Heart left ventricle (tissue), 16 donors: Measurements from ENCODE around the gene PTGDS. TPM values are rescaled to one million over a fixed set of nuclear protein-coding genes. Genes with fewer than 3 reads are reported as not detected.

Source experiments
- ATAC-seq, 4 donors: fragments of 200-7000 bp; cut with Tn5 transposase; one replicate each; pipeline ENCODE4 v1.9.1; 2020 to 2022; ENCODE audit warnings: moderate library complexity in 4 of 4, mild to moderate bottlenecking in 3 of 4, moderate number of reproducible peaks in 1 of 4
- DNase-seq, 5 donors: peaks; one replicate each; pipeline ENCODE4 v3.0.0-alpha.2; 2020
- H3K27ac ChIP-seq, 12 donors: fragments of 200-600 bp; sonication (generic) in 4 of 12; one replicate each; pipeline versions ENCODE4 v1.5.0 to v1.8.0; 2016 to 2022; ENCODE audit warnings: mild to moderate bottlenecking in 2 of 12
- H3K27me3 ChIP-seq, 9 donors: fragments of 200-600 bp; sonication (generic) in 2 of 9; one replicate each; pipeline versions ENCODE4 v1.5.1 to v1.8.0; 2016 to 2022; ENCODE audit warnings: mild to moderate bottlenecking in 3 of 9
- H3K36me3 ChIP-seq, 9 donors: fragments of 200-600 bp; sonication (generic) in 2 of 9; one replicate each; pipeline versions ENCODE4 v1.5.0 to v1.8.0; 2018 to 2022; ENCODE audit warnings: mild to moderate bottlenecking in 2 of 9
- H3K4me1 ChIP-seq, 12 donors: fragments of 200-600 bp; sonication (generic) in 4 of 12; one replicate each; pipeline versions ENCODE4 v1.5.0 to v1.8.0; 2016 to 2022; ENCODE audit warnings: mild to moderate bottlenecking in 3 of 12
- H3K4me3 ChIP-seq, 12 donors: fragments of 200-600 bp; sonication (generic) in 4 of 12; one replicate each; pipeline versions ENCODE4 v1.5.0 to v1.8.0; 2017 to 2022; ENCODE audit warnings: mild to moderate bottlenecking in 9 of 12, moderate library complexity in 4 of 12
- H3K9me3 ChIP-seq, 12 donors: fragments of 200-600 bp; sonication (generic) in 4 of 12; one replicate each; pipeline versions ENCODE4 v1.5.0 to v1.8.0; 2016 to 2022; ENCODE audit warnings: mild to moderate bottlenecking in 1 of 12
- CTCF ChIP-seq, 12 donors: fragments of 200-600 bp; sonication (generic) in 4 of 12; IDR thresholded peaks; one replicate each; pipeline versions ENCODE4 v1.5.0 to v1.8.0; 2018 to 2022; ENCODE audit warnings: antibody characterized with exemption in 12 of 12, mild to moderate bottlenecking in 5 of 12
- POLR2A ChIP-seq, 2 donors: fragments of 450-650 bp; IDR thresholded peaks; one replicate each; pipeline ENCODE4 v1.6.1; 2017; ENCODE audit warnings: antibody characterized with exemption in 2 of 2, mild to moderate bottlenecking in 2 of 2, moderate library complexity in 2 of 2
- WGBS, 4 donors: extraction: QIAGEN DNeasy Blood & Tissue Kit in 2 of 4; methylation state at CpG; one replicate each; pipeline versions ENCODE4 v1.1.5 to v1.1.7; 2013 to 2018; 5-methylcytosine and 5-hydroxymethylcytosine counted together
- intact Hi-C, 10 donors: fragments of 100-400 bp; cut with DNase I; formaldehyde crosslinking; loops; one replicate each; pipeline versions ENCODE4 v1.11.1 to v1.14.2; 2022
- polyA plus RNA-seq, 2 donors: library from polyadenylated mRNA; stranded (reverse); fragments of 200-250 nt; gene quantifications; one replicate each; pipeline ENCODE4 v1.2.3, GENCODE V29; 2013
- total RNA-seq, 9 donors: library from RNA; depleted of rRNA in 2 of 9; stranded (reverse); fragments of >200 nt in 2 of 9; fragmentation: NEBNext Ultra II Directional in 3 of 9; extraction: Animal tissue kit (Norgen Biotek cat#: 25700) in 3 of 9; gene quantifications; one replicate each; pipeline versions ENCODE4 v1.1.0 to v1.2.4, GENCODE V29; 2016 to 2023
- donor health status: ischemic (EF 13 %, LVEDD 7.1; RV severe dilation, severe dysfunction).
- donor health status: healthy with polysubstance abuse.
- donor health status: DM: no; HTN: yes; CAD: no.
- donor health status: DM: no; HTN: no; CAD: no.
- donor health status: ischemic (EF 25% LVEDD 6.9; RV normal size, moderate dysfunction).
- donor health status: ischemic (EF 25% LVEDD 5.7; RV mildly dilated, moderate dysfunction).
- donor health status: healthy.
- donor health status: DM: yes; HTN: yes; CAD: no.
- donor health status: ischemic (EF 35%, LVEDD 5.7; RV mildly dilated, moderate dysfunction).
- donor health status: nonischemic (EF 11% LVEDD 7.7; RV severe dilation, severe dysfunction).
- donor health status: DM: yes; HTN: yes; CAD: no.
- donor health status: PGD.
- donor health status: ischemic (EF 29% LVEDD 5.4; RV normal size, mild dysfunction).
- donor health status: nonischemic (EF 23%, LVEDD 6.1; RV moderate dilation, normal function).

PTGDS gene
- total and polyA plus RNA-seq, 11 donors: 1,152 to 5,295 (median 3,109) TPM

DNA sequence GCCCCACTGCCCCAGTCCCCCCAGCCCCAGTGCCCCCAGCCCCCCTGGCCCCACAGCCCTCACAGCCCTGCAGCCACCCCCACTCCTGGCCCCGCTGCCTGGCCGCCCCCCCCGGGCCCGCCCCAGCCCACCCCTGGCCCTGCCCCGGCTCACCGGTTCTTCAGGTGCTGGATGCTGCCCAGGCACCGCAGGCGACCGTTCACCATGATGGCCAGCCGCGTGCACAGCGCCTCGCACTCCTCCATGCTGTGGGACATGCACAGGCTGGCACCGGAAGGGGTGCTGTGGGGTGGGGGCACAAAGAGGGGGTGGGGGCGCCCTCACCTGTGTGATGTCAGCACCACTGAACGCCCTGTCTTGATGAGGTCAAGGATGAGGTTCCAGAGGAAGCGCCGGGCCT, 31.9 kb downstream of the PTGDS start:
- H3K36me3 ChIP-seq: peaks cover 0 to 52% (median 19%) of the 10 kb centered on the region in 9 donors
- no peak overlapping the region for H3K27ac ChIP-seq
- peaks cover 0 to 7% (median 0%) of the 10 kb centered on the region in 12 donors for H3K4me1 ChIP-seq
- ATAC-seq: no peak
- 93 to 98% (median 94%) methylated on average over 9 to 18 of the region's 18 CpGs for whole genome bisulfite sequencing, 4 donors
- TF ChIP-seq CTCF (IDR thresholded peaks at IDR 0.05) (no peak), POLR2A (IDR thresholded peaks at IDR 0.05) (no peak)
- peaks cover 0 to 6% (median 0%) of the 10 kb centered on the region in 12 donors for H3K9me3 ChIP-seq
- no peak overlapping the region for H3K4me3 ChIP-seq
- no peaks in the 10 kb centered on the region for H3K27me3 ChIP-seq
- DNase-seq: no peak
- intact Hi-C loops: no loop called here

DNA sequence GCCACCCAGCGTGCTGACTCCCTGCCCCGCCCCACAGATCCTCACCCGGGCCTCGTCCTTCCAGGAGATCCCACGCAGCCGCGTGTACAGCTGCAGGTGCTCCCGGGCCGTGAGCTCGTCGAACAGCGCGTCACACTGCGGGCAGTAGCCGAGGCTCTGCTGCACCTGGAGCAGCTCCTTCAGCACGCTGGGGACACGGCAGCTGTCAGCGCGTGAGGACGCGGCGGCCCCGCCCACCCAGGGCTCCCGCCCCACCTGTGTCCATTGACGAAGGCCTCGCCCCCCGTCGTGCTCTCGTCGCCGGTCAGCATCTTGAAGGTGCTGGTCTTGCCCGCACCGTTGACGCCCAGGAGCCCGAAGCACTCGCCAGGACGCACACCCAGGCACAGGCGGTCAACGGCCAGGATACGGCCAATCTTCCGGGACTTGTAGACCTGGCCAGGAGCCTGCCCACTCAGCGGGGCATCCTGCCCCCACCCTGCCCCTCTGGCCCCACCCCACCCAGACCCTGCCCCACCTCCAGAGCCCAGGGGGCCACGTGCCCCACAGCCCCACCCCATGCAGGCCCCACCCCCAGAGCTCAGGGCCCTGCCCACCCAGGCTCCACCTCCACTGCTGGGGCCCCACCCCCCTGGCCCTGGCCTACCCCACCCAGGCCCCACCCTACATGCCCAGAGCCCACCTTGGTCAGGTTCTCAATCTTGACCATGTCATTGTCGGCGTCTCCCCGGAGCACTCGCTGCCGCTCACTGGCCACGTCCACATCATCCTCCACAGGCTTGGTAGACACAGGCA, 32.8 kb downstream of the PTGDS start:
- Histone ChIP-seq H3K4me1 (peaks cover 0 to 7% (median 0%) of the 10 kb centered on the region in 12 donors), H3K9me3 (no peaks in the 10 kb centered on the region), H3K27ac (no peak overlapping the region), H3K36me3 (peaks cover 0 to 61% (median 26%) of the 10 kb centered on the region in 9 donors), H3K27me3 (no peaks in the 10 kb centered on the region), H3K4me3 (no peak overlapping the region)
- intact Hi-C loops: no loop called here
- DNase-seq (no peak), ATAC-seq (no peak)
- WGBS, 4 donors: 95 to 97% (median 96%) methylated on average over 30 to 49 of the region's 49 CpGs
- TF ChIP-seq CTCF (IDR thresholded peaks at IDR 0.05): no peak

GRCh38 chr9:137011156-137011555, 33.9 kb downstream of the PTGDS start:
- Histone ChIP-seq H3K27me3 (no peaks in the 10 kb centered on the region), H3K4me3 (no peak overlapping the region), H3K9me3 (no peaks in the 10 kb centered on the region), H3K4me1 (peaks cover 0 to 4% (median 0%) of the 10 kb centered on the region in 12 donors), H3K36me3 (peaks cover 0 to 72% (median 36%) of the 10 kb centered on the region in 9 donors), H3K27ac (no peak overlapping the region)
- DNase-seq (no peak), ATAC-seq (no peak)
- 93 to 97% (median 96%) methylated on average over 19 to 24 of the region's 24 CpGs for WGBS, 4 donors
- TF ChIP-seq CTCF (IDR thresholded peaks at IDR 0.05) (no peak), POLR2A (IDR thresholded peaks at IDR 0.05) (no peak)
- intact Hi-C loops: no loop called here

DNA sequence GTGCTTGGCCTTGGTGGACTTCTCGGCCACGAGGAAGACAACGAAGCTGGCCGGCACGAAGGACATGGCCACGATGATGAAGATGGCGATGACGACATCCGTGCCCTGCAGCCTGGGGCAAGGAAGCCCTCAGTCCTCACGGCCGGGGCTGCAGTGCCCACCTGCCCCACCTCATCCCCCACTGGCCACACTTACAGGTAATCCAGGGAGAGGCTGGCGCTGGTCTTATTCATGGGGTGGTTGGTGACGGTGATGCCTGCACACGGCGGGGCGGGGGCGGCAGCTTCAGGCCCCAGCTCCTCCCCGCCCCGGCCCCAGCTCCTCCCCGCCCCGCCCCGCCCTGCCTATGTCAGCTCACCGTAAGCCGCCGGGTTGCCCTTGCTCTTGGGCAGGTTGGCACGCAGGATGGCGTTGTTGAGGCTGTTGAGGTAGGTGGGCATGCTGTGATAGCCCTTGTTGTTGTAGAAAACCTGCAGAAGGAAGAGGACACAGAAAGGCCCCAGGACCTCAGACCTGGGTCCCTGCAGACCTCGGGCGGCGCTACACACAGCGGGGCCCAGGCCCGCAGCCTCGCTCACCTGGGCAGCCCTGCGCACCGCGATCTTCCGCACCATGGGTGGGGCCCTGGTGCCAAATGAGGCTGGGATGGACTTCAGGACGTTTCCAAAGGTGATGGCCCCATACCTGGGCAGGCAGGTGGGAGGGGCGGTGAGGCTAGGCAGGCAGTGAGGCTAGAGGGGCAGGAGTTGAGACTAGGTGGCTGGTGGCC, 34.8 kb downstream of the PTGDS start:
- Histone ChIP-seq H3K27ac (no peak overlapping the region), H3K36me3 (peaks cover 0 to 81% (median 45%) of the 10 kb centered on the region in 9 donors), H3K4me1 (peaks cover 0 to 4% (median 0%) of the 10 kb centered on the region in 12 donors), H3K4me3 (no peak overlapping the region), H3K9me3 (no peaks in the 10 kb centered on the region), H3K27me3 (no peaks in the 10 kb centered on the region)
- DNase-seq: no peak
- no peak for TF ChIP-seq CTCF (IDR thresholded peaks at IDR 0.05)
- TF ChIP-seq POLR2A (IDR thresholded peaks at IDR 0.05): no peak
- ATAC-seq: no peak
- intact Hi-C loops: no loop called here
- 93 to 94% (median 93%) methylated on average over 27 to 39 of the region's 39 CpGs for WGBS, 4 donors
